Subcutaneous adipose tissue (tissue), 4 donors: ENCODE data around the gene PTCD3. TPM values are rescaled to one million over a fixed set of nuclear protein-coding genes. Genes with fewer than 3 reads are reported as not detected.

Source experiments
- total RNA-seq, 4 donors: library from RNA; depleted of rRNA; stranded (reverse); fragments of >200 nt; gene quantifications; one replicate each; pipeline ENCODE4 v1.1.0, GENCODE V29; 2016
- TF ChIP-seq, protein P1 (sequence below): fragments of 450-650 bp; IDR thresholded peaks from one replicate; pipeline ENCODE4 v1.5.1; 2016; ENCODE audit warnings: low read depth, mild to moderate bottlenecking, control low read depth, antibody characterized with exemption, moderate library complexity

PTCD3 gene
- total RNA-seq, 4 donors from 2014 or later = 55.7 to 174 (median 66.7) TPM

DNA sequence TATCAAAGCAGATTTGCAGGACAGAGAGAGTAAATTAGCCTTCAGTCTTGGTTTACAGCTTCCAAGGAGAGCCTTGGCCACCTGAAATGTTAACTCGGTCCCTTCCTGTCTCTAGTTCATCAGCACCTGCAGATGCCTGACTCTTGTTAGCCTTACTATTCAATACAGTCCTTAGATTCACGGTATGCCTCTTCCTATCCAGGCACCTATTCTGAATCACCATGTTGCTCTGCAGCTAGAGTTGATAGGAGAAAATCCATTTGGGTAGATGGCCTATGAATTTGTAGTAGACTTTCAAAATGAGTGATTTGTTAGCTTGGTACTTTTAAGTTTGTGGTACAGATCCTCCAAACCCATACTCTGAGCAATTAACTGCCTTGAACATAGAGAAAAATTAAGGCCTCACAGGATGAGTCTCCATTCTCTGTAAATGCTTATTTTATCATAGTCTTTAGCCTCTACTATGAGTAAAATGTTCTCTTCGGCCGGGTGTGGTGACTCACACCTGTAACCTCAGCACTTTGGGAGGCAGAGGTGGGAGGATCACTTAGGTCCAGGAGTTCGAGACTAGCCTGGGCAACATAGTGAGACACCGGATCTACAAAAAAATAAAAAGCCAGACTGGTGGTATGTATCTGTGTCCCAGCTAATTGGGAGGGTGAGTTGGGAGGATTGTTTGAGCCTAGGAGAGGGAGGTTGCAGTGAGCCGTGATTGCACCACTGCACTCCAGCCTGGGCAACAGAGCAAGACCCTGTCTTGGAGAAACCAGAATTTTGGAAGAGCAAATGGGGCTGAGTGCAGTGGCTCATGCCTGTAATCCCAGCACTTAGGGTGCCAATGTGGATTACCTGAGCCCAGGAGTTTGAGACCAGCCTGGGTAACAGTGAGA lies 32.9 kb downstream of the PTCD3 start:
- TF ChIP-seq, protein P1, sequence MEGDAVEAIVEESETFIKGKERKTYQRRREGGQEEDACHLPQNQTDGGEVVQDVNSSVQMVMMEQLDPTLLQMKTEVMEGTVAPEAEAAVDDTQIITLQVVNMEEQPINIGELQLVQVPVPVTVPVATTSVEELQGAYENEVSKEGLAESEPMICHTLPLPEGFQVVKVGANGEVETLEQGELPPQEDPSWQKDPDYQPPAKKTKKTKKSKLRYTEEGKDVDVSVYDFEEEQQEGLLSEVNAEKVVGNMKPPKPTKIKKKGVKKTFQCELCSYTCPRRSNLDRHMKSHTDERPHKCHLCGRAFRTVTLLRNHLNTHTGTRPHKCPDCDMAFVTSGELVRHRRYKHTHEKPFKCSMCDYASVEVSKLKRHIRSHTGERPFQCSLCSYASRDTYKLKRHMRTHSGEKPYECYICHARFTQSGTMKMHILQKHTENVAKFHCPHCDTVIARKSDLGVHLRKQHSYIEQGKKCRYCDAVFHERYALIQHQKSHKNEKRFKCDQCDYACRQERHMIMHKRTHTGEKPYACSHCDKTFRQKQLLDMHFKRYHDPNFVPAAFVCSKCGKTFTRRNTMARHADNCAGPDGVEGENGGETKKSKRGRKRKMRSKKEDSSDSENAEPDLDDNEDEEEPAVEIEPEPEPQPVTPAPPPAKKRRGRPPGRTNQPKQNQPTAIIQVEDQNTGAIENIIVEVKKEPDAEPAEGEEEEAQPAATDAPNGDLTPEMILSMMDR = no peak

DNA sequence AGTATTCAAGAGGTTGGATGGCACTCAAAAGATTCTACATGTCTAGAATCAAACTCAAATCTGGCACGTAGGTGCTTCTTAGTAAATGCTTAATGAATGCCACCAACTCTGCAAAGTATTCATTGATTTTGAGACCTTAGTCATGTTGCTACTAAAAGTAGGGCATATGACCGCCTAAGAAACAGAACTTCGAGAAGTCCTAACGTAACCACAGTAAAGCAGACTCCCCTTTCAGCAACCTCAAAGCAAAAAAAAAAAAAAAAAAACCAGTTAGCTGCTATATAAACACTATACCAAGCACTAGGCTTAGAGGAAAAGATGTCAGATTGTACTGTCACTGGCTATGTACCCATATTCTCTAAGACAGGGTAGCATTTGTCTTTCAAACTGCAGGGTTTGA lies 33.9 kb downstream of the PTCD3 start:
- TF ChIP-seq, protein P1 = no peak

DNA sequence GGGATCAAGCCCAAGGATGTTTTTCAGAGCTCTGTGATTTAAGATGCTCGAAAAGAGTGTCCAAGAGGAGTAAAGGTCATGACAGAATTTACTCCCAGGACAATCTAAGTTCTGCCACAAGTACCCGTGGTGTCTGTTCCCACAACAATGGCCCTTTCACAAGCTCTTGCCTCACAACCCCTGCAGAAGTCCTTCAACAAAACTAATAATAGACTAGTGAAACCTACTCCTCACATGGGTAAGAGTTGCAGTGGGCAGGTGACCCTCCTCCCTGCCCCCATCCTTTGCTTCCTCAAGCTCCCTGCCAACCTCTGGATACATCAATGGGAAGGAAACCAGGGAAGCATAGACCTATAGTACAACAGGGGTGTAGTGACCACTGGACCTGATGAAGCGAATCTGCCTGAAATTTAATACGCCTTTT lies 34.9 kb downstream of the PTCD3 start:
- TF ChIP-seq, protein P1 = no peak

DNA sequence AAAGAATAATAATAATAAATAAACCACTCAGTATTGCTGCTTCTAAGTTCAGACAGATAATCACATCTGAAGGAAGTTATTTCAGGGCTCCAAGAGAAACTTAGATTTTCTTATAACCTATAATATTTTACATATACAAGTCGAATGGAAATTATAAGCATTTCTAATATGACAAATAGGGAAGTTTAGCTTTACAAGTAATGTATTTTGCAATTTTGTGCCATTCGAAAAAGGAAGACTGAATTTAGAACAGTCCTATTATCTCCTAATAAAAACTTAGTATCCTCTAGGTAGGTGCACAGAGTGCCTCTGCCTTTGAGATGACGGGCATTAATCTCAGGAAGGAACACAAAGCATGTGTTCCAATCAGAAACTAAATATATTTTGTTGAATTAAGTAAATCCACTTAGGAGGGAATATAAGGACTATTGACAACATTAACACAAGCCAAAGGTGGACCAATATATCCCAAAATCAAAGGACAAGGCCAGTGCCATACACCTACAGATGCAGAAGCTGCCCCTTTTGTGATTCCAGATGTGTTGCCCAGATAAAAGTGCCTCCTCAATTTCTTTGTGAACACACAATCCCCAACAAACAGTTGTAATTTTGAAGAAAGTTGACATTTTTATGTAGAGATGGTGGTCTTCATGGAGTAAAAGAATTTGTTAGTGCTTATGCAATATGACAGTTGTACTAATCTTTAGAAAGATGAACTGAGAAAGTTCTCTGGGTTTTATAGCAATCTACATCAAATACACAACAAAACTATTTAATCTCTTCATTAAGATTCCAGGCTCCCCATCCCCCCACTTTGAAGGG lies 36.6 kb downstream of the PTCD3 start:
- TF ChIP-seq, protein P1 = no peak

DNA sequence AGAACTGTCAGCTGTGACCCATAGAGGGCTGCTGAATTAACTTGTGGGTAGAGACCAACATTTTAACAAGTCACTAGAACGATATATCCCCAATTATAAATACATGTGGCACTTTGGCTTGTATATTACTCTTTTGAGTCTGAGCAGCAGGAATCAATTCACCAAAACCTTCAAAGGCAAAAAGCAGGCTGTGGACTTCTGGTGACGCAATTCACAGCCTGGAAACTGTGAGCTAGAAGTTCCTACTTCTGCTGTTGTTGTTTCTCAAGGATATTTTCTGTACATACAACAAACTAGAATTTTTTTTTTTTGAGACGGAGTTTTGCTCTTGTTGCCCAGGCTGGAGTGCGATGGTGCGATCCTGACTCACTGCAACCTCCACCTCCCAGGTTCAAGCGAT lies 37.3 kb downstream of the PTCD3 start:
- TF ChIP-seq, protein P1 = no peak

DNA sequence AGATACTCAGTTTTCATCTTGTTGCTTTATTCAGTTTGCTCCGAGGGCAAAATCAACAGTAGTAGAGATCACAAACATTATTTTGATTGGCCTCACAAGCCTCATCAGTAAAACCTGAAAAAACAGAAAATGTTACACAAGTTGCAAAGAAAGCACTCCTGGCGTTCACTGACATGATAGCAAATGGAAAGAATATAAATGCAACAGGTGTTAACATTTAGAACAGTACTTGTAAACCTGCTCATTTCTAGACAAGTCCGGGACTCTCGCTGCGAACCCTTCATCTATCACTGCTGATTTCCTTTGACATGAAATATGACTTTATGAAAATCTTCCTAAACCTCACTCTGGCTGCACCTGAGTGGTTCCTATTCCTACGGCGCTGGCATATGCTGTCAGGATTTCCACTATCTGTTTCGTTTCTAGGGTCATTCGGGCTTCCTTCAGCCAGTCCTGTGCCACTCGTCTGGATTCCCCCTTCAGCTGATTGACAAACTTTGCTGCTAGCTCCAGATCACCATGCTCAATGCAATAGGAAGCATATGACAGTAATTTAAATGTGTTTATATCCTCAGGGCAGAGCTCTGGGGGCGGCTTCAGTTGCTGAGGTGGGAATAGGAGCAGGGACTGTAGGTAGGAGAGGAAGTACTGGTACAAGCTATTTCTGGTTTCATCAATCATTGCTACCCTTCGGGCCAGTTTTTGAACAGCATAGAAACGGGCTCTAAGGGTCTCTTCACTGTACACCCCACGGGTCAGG lies 38.1 kb downstream of the PTCD3 start:
- TF ChIP-seq, protein P1 = no peak
